ENCODE data around the gene AIFM2.

DNA sequence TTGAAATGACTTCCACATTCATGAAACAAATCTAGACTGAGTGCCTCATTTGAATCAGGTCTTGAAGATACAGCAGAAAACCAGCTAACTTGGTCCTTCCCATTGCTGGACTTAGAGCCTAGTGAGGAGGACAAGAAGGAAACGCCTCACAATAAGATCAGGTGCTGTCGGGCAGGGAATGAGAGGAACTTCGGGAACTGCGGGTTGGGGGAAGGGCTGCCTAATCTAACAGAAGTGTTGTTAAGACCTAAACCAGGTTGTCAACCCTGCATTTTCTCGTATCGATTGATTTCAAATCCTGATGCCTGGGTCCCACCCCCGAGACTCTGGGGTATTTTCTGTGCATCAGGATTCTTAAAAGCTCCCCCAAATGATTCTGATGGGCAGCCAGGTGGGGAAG is 53.7 kb downstream of the AIFM2 start:
- TF ChIP-seq, protein P1, sequence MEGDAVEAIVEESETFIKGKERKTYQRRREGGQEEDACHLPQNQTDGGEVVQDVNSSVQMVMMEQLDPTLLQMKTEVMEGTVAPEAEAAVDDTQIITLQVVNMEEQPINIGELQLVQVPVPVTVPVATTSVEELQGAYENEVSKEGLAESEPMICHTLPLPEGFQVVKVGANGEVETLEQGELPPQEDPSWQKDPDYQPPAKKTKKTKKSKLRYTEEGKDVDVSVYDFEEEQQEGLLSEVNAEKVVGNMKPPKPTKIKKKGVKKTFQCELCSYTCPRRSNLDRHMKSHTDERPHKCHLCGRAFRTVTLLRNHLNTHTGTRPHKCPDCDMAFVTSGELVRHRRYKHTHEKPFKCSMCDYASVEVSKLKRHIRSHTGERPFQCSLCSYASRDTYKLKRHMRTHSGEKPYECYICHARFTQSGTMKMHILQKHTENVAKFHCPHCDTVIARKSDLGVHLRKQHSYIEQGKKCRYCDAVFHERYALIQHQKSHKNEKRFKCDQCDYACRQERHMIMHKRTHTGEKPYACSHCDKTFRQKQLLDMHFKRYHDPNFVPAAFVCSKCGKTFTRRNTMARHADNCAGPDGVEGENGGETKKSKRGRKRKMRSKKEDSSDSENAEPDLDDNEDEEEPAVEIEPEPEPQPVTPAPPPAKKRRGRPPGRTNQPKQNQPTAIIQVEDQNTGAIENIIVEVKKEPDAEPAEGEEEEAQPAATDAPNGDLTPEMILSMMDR (IDR thresholded peaks at IDR 0.05; ENCODE audit: low read depth, low read length, poor library complexity, severe bottlenecking), result no peak
- no peak for TF ChIP-seq EZH2phosphoT487 (IDR thresholded peaks at IDR 0.05; ENCODE audit: borderline replicate concordance, low read length)

All from DOHH2 (cell line).